Keratinocyte (primary cell): Measurements from ENCODE around the gene MTCL1.

ENCODE experiments used
- CTCF ChIP-seq, 3 experiments: IDR thresholded peaks in 1 of 3; conservative IDR thresholded peaks in 1 of 3; optimal IDR thresholded peaks in 1 of 3; 2 replicates in 2 of 3; 3 replicates in 1 of 3; pipeline versions ENCODE3 to v1.5.1; 2011; ENCODE audit warnings: low read length in 3 of 3, mild to moderate bottlenecking in 3 of 3, moderate library complexity in 2 of 3, control low read depth in 1 of 3, inconsistent platforms in 1 of 3; ENCODE audit not compliant: insufficient read depth in 2 of 3; ENCODE audit errors: extremely low read depth in 1 of 3
- EZH2 ChIP-seq: IDR thresholded peaks from one replicate; pipeline ENCODE4 v1.6.1; 2012; ENCODE audit warnings: inconsistent platforms, mild to moderate bottlenecking, low read length, moderate library complexity

- no peak for TF ChIP-seq CTCF (optimal IDR thresholded peaks at IDR 0.05 in 1 of 3, IDR thresholded peaks at IDR 0.05 in 1 of 3, conservative IDR thresholded peaks at IDR 0.05 in 1 of 3; ENCODE audit: extremely low read depth in 1 of 3, insufficient read depth in 2 of 3, low read length in 3 of 3)
- no peak for TF ChIP-seq EZH2
Measured at GRCh38 chr18:8769509-8770095, 64.2 kb downstream of the MTCL1 start.
